ENCODE results near the gene NEO1.

The NEO1 gene

GRCh38 chr15:73313861-73314260 is 261.6 kb downstream of the NEO1 start:
- Histone ChIP-seq H3K4me1 (ENCODE audit: insufficient read depth, low read length, severe bottlenecking) (no peaks in the 10 kb centered on the region), H4K20me1 (ENCODE audit: insufficient read depth, low read length) (no peaks in the 10 kb centered on the region), H3K79me2 (ENCODE audit: insufficient read depth, low read length) (no peaks in the 10 kb centered on the region), H3K36me3 (ENCODE audit: insufficient read depth, low read length) (no peaks in the 10 kb centered on the region), H3K4me2 (ENCODE audit: low read length) (no peak overlapping the region), H3K4me3 (ENCODE audit: low read depth, low read length, poor library complexity, severe bottlenecking) (no peak overlapping the region), H3K27me3 (ENCODE audit: insufficient read depth, low read length) (no peaks in the 10 kb centered on the region; the same call in 1 of the 2 replicates), H3K9me2 (ENCODE audit: low read depth, low read length) (no peaks in the 10 kb centered on the region), H3K9ac (ENCODE audit: low read length) (no peak overlapping the region), H2AFZ (ENCODE audit: low read length) (no peak overlapping the region), H3K27ac (ENCODE audit: low read depth, low read length, poor library complexity, severe bottlenecking) (no peak overlapping the region), H3F3A (ENCODE audit: insufficient read depth, low read length) (no peaks in the 10 kb centered on the region), H3K9me3 (ENCODE audit: low read length) (no peaks in the 10 kb centered on the region)
- TF ChIP-seq CTCF (IDR thresholded peaks at IDR 0.05; ENCODE audit: low read length) (no peak), EZH2 (IDR thresholded peaks at IDR 0.05; ENCODE audit: borderline replicate concordance, low read length) (no peak)

DNA sequence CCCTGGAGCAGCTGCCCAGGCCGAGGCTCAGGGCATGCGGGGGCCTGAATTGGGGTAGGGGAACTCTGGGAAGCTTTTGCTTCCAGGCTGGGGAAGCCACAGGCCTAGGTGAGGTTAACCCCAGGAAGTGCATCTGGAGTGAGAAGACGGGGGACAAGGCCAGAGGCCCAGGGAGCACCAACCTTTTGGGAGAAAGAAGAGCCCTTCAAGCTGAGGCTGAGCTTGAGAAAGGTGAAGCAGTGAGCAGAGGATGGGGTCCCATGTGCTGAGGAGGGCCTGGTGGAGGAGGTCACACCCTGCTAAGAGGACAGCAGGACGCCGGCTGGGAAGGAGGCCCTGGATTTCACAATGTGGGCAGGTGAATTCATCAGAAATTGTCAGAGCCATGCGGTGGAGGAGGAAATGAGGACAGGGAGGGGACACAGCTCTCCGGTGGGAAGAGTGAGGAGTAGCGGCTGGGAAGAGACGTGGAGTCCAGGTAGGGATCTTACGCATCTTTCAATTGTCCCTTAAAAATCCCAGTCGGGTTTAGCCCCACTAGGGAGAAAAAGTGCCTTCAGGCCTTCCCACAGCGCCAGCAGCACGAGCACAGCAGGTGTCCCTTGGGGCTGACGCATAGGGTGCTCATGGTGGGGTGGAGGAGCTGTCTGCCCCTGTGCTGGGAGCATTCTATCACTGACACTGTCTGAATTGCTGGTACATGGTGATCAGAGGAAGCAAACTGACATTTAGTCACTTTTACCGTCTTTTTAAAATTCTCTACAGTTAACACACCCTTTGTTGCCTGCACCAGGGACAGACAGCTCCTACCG is 265.6 kb downstream of the NEO1 start:
- H3K4me2 ChIP-seq (ENCODE audit: low read length): no peak overlapping the region
- H4K20me1 ChIP-seq (ENCODE audit: insufficient read depth, low read length): no peaks in the 10 kb centered on the region
- H3K27ac ChIP-seq (ENCODE audit: low read depth, low read length, poor library complexity, severe bottlenecking): no peak overlapping the region
- no peak overlapping the region for H3K4me3 ChIP-seq (ENCODE audit: low read depth, low read length, poor library complexity, severe bottlenecking)
- H3K9me2 ChIP-seq (ENCODE audit: low read depth, low read length): no peaks in the 10 kb centered on the region
- TF ChIP-seq CTCF (IDR thresholded peaks at IDR 0.05; ENCODE audit: low read length) (no peak), EZH2 (IDR thresholded peaks at IDR 0.05; ENCODE audit: borderline replicate concordance, low read length) (no peak)
- no peaks in the 10 kb centered on the region for H3K9me3 ChIP-seq (ENCODE audit: low read length)
- H2AFZ ChIP-seq (ENCODE audit: low read length): no peak overlapping the region
- no peaks in the 10 kb centered on the region for H3F3A ChIP-seq (ENCODE audit: insufficient read depth, low read length)
- no peaks in the 10 kb centered on the region for H3K36me3 ChIP-seq (ENCODE audit: insufficient read depth, low read length)
- no peak overlapping the region for H3K9ac ChIP-seq (ENCODE audit: low read length)
- H3K4me1 ChIP-seq (ENCODE audit: insufficient read depth, low read length, severe bottlenecking): no peaks in the 10 kb centered on the region
- no peaks in the 10 kb centered on the region for H3K27me3 ChIP-seq (ENCODE audit: insufficient read depth, low read length)
- no peaks in the 10 kb centered on the region for H3K79me2 ChIP-seq (ENCODE audit: insufficient read depth, low read length)

GRCh38 chr15:73318463-73319351 is 266.4 kb downstream of the NEO1 start:
- TF ChIP-seq EZH2 (IDR thresholded peaks at IDR 0.05; ENCODE audit: borderline replicate concordance, low read length): no peak
- no peak overlapping the region for H3K27ac ChIP-seq (ENCODE audit: low read depth, low read length, poor library complexity, severe bottlenecking)
- H3K4me3 ChIP-seq (ENCODE audit: low read depth, low read length, poor library complexity, severe bottlenecking): no peak overlapping the region
- no peaks in the 10 kb centered on the region for H3K4me1 ChIP-seq (ENCODE audit: insufficient read depth, low read length, severe bottlenecking)
- H3K9ac ChIP-seq (ENCODE audit: low read length): no peak overlapping the region
- H2AFZ ChIP-seq (ENCODE audit: low read length): no peak overlapping the region
- no peaks in the 10 kb centered on the region for H4K20me1 ChIP-seq (ENCODE audit: insufficient read depth, low read length)
- H3K79me2 ChIP-seq (ENCODE audit: insufficient read depth, low read length): no peaks in the 10 kb centered on the region
- H3K9me2 ChIP-seq (ENCODE audit: low read depth, low read length): no peaks in the 10 kb centered on the region
- no peaks in the 10 kb centered on the region for H3K36me3 ChIP-seq (ENCODE audit: insufficient read depth, low read length)
- H3K27me3 ChIP-seq (ENCODE audit: insufficient read depth, low read length): no peaks in the 10 kb centered on the region
- H3K4me2 ChIP-seq (ENCODE audit: low read length): no peak overlapping the region
- H3K9me3 ChIP-seq (ENCODE audit: low read length): no peaks in the 10 kb centered on the region
- H3F3A ChIP-seq (ENCODE audit: insufficient read depth, low read length): no peaks in the 10 kb centered on the region

All from OCI-LY1 (cell line).